SK-N-SH treated with all-trans-retinoic acid at 6 μM for 48 hours (cell line): Measurements from ENCODE around the gene TEKT5.

Experiments
- ATAC-seq: fragments of 200-7000 bp; cut with Tn5 transposase; 3 replicates; pipeline ENCODE4 v1.9.1; 2020; ENCODE audit warnings: mild to moderate bottlenecking, moderate library complexity
- ARNTL ChIP-seq: fragments of 450-650 bp; formaldehyde crosslinking; IDR thresholded peaks from 2 replicates; pipeline ENCODE4 v1.5.0; 2020; ENCODE audit warnings: low read depth, mild to moderate bottlenecking, moderate library complexity, borderline replicate concordance
- BACH2 ChIP-seq: fragments of 250-450 bp; sonication (Bioruptor Pico); IDR thresholded peaks from 2 replicates; pipeline ENCODE4 v1.9.0; 2021; ENCODE audit warnings: mild to moderate bottlenecking, borderline replicate concordance
- CREB5 ChIP-seq: fragments of 250-450 bp; sonication (Bioruptor Pico); IDR thresholded peaks from 2 replicates; pipeline ENCODE4 v1.5.1; 2020; ENCODE audit warnings: low read depth, mild to moderate bottlenecking, moderate library complexity
- CSDC2 ChIP-seq: fragments of 250-450 bp; sonication (Bioruptor Pico); IDR thresholded peaks from 2 replicates; pipeline ENCODE4 v1.5.0; 2020; ENCODE audit warnings: mild to moderate bottlenecking, moderate library complexity
- ESRRG ChIP-seq: fragments of 250-450 bp; sonication (Bioruptor Pico); IDR thresholded peaks from 2 replicates; pipeline ENCODE4 v1.6.1; 2021; ENCODE audit warnings: mild to moderate bottlenecking
- ISL1 ChIP-seq: fragments of 250-450 bp; sonication (Bioruptor Pico); IDR thresholded peaks from 2 replicates; pipeline ENCODE4 v2.1.2; 2022; ENCODE audit warnings: mild to moderate bottlenecking, moderate library complexity
- OSR1 ChIP-seq: fragments of 250-450 bp; sonication (Bioruptor Pico); IDR thresholded peaks from 2 replicates; pipeline ENCODE4 v1.8.0; 2022; ENCODE audit warnings: moderate library complexity, mild to moderate bottlenecking, inconsistent platforms
- PATZ1 ChIP-seq: fragments of 250-450 bp; sonication (Bioruptor Pico); IDR thresholded peaks from 2 replicates; pipeline ENCODE4 v1.8.0; 2020; ENCODE audit warnings: mild to moderate bottlenecking, moderate library complexity, borderline replicate concordance
- PPARA ChIP-seq: fragments of 250-450 bp; sonication (Bioruptor Pico); IDR thresholded peaks from 2 replicates; pipeline ENCODE4 v1.5.0; 2020; ENCODE audit warnings: mild to moderate bottlenecking, borderline replicate concordance
- RARB ChIP-seq: fragments of 250-450 bp; sonication (Bioruptor Pico); IDR thresholded peaks from 2 replicates; pipeline ENCODE4 v1.8.0; 2021; ENCODE audit warnings: mild to moderate bottlenecking, moderate library complexity
- SNAI2 ChIP-seq: fragments of 250-450 bp; sonication (Bioruptor Pico); IDR thresholded peaks from 2 replicates; pipeline ENCODE4 v1.5.0; 2020; ENCODE audit warnings: mild to moderate bottlenecking, moderate library complexity
- TCF4 ChIP-seq: fragments of 250-450 bp; sonication (Bioruptor Pico); IDR thresholded peaks from 2 replicates; pipeline ENCODE4 v1.8.0; 2021; ENCODE audit warnings: mild to moderate bottlenecking, moderate library complexity, borderline replicate concordance
- TOX ChIP-seq: fragments of 250-450 bp; sonication (Bioruptor Pico); IDR thresholded peaks from 2 replicates; pipeline ENCODE4 v1.8.0; 2021; ENCODE audit warnings: mild to moderate bottlenecking, moderate library complexity, borderline replicate concordance
- ZC3H10 ChIP-seq: fragments of 250-450 bp; sonication (Bioruptor Pico); IDR thresholded peaks from 2 replicates; pipeline ENCODE4 v1.5.1; 2021; ENCODE audit warnings: mild to moderate bottlenecking, moderate library complexity
- ZFP3 ChIP-seq: fragments of 250-450 bp; sonication (Bioruptor Pico); IDR thresholded peaks from 2 replicates; pipeline ENCODE4 v1.5.0; 2020; ENCODE audit warnings: mild to moderate bottlenecking, moderate library complexity
- ZFP30 ChIP-seq: fragments of 450-650 bp; formaldehyde crosslinking; IDR thresholded peaks from 2 replicates; pipeline ENCODE4 v1.5.0; 2022; ENCODE audit warnings: mild to moderate bottlenecking, moderate library complexity
- ZNF565 ChIP-seq: fragments of 450-650 bp; formaldehyde crosslinking; conservative IDR thresholded peaks from 2 replicates; pipeline ENCODE4 v1.5.0; 2020; ENCODE audit warnings: low read depth, mild to moderate bottlenecking, moderate library complexity
- ZNF70 ChIP-seq: fragments of 450-650 bp; formaldehyde crosslinking; IDR thresholded peaks from 2 replicates; pipeline ENCODE4 v1.5.0; 2020; ENCODE audit warnings: mild to moderate bottlenecking, moderate library complexity
- ZNF8 ChIP-seq: fragments of 450-650 bp; formaldehyde crosslinking; IDR thresholded peaks from 2 replicates; pipeline ENCODE4 v1.5.0; 2020; ENCODE audit warnings: mild to moderate bottlenecking, moderate library complexity
- TF ChIP-seq, protein P1 (sequence below): fragments of 250-450 bp; sonication (Bioruptor Pico); IDR thresholded peaks from 2 replicates; pipeline ENCODE4 v1.5.1; 2021; ENCODE audit warnings: mild to moderate bottlenecking, moderate library complexity
- TF ChIP-seq, protein P2 (sequence below): fragments of 250-450 bp; sonication (Bioruptor Pico); IDR thresholded peaks from 2 replicates; pipeline ENCODE4 v1.8.0; 2021; ENCODE audit warnings: low read depth, mild to moderate bottlenecking, moderate library complexity, borderline replicate concordance

TEKT5 gene

DNA sequence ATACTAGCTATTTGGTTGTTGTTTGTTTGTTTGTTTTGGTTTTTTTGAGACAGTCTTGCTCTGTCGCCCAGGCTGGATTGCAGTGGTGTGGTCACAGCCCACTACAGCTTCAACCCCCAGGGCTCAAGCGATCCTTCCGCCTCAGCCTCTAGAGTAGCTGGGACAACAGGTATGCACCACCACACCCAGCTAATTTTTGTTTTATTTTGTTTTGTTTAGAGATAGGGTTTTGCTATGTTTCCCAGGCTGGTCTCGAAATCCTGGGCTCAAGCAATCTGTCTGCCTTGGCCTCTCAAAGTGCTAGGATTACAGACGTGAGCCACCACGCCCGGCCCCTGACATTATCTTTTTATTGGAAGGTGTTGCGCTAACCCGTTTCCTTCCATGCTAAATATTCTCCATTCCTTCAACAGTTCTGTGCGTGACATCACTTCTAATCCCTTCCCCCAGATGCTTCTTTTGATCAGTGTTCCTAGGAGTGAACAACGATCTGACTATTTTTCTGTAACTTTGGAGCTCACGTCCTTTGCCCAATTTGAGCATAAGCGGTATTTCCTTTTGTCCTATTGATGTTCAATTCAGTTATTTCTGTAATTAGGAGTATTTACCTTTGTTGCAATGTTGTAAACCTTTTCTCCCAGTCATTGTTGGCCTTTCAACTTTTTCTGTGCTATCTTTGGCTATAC is 84.1 kb downstream of the TEKT5 start:
- no peak for ATAC-seq
- TF ChIP-seq ARNTL (CRISPR knock-in tag), result no peak
- no peak for TF ChIP-seq CSDC2 (CRISPR knock-in tag)
- TF ChIP-seq ZC3H10, result no peak
- no peak for TF ChIP-seq ZFP3 (CRISPR knock-in tag)
- TF ChIP-seq PATZ1 (CRISPR knock-in tag), result no peak
- no peak for TF ChIP-seq PPARA
- no peak for TF ChIP-seq OSR1

DNA sequence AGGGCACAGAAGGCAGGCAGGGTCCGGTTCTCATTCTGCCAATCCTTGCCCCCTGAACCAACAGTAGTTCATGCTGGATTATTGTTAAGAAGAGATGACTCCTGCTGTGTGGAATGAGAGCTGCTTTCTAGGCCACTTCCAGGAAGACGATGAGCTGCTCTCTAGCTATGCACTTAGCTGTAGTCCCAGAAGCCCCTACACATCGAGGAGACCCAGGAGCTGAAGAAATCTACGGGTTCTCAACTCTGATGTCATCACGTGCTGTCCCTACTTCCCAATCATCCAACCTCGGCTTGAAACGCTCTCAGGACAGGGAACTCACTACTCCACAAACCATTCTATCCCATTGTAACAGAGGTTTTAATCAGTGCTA is 85.3 kb downstream of the TEKT5 start:
- TF ChIP-seq ARNTL (CRISPR knock-in tag) (no peak), ZNF565 (CRISPR knock-in tag) (no peak), TCF4 (no peak), RARB (CRISPR knock-in tag) (no peak), ZNF70 (CRISPR knock-in tag) (no peak), ESRRG (no peak), CREB5 (CRISPR knock-in tag) (no peak), OSR1 (no peak), PPARA (no peak), BACH2 (CRISPR knock-in tag) (no peak), TOX (CRISPR knock-in tag) (no peak), ZNF8 (CRISPR knock-in tag) (no peak)
- TF ChIP-seq, all 23 proteins: peak for 0

GRCh38 chr16:10608687-10609401 is 85.9 kb downstream of the TEKT5 start:
- no peak for TF ChIP-seq TCF4
- no peak for TF ChIP-seq CREB5 (CRISPR knock-in tag)
- no peak for TF ChIP-seq ZC3H10
- TF ChIP-seq, protein P1, sequence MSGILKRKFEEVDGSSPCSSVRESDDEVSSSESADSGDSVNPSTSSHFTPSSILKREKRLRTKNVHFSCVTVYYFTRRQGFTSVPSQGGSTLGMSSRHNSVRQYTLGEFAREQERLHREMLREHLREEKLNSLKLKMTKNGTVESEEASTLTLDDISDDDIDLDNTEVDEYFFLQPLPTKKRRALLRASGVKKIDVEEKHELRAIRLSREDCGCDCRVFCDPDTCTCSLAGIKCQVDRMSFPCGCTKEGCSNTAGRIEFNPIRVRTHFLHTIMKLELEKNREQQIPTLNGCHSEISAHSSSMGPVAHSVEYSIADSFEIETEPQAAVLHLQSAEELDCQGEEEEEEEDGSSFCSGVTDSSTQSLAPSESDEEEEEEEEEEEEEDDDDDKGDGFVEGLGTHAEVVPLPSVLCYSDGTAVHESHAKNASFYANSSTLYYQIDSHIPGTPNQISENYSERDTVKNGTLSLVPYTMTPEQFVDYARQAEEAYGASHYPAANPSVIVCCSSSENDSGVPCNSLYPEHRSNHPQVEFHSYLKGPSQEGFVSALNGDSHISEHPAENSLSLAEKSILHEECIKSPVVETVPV (CRISPR knock-in tag), result no peak
- TF ChIP-seq, protein P2, sequence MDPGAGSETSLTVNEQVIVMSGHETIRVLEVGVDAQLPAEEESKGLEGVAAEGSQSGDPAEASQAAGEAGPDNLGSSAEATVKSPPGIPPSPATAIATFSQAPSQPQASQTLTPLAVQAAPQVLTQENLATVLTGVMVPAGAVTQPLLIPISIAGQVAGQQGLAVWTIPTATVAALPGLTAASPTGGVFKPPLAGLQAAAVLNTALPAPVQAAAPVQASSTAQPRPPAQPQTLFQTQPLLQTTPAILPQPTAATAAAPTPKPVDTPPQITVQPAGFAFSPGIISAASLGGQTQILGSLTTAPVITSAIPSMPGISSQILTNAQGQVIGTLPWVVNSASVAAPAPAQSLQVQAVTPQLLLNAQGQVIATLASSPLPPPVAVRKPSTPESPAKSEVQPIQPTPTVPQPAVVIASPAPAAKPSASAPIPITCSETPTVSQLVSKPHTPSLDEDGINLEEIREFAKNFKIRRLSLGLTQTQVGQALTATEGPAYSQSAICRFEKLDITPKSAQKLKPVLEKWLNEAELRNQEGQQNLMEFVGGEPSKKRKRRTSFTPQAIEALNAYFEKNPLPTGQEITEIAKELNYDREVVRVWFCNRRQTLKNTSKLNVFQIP (CRISPR knock-in tag), result no peak
- no peak for TF ChIP-seq ZNF70 (CRISPR knock-in tag)
- no peak for TF ChIP-seq ESRRG
- no peak for TF ChIP-seq SNAI2 (CRISPR knock-in tag)
- ATAC-seq, result peak; percentile 67

More for the DNA sequence above, 85.3 kb downstream of the TEKT5 start:
- peak; percentile 88 for ATAC-seq

- ATAC-seq, result no peak
- TF ChIP-seq, protein P2 (CRISPR knock-in tag), result no peak
- no peak for TF ChIP-seq ZNF70 (CRISPR knock-in tag)
- no peak for TF ChIP-seq TCF4
- no peak for TF ChIP-seq PATZ1 (CRISPR knock-in tag)
- no peak for TF ChIP-seq ZFP3 (CRISPR knock-in tag)
- TF ChIP-seq ZFP30 (CRISPR knock-in tag), result no peak
- TF ChIP-seq TOX (CRISPR knock-in tag), result no peak
- TF ChIP-seq ISL1 (CRISPR knock-in tag), result no peak
- no peak for TF ChIP-seq RARB (CRISPR knock-in tag)
- TF ChIP-seq PPARA, result no peak
- TF ChIP-seq ZNF8 (CRISPR knock-in tag), result no peak
- TF ChIP-seq, protein P1 (CRISPR knock-in tag), result no peak
- TF ChIP-seq SNAI2 (CRISPR knock-in tag), result no peak
These were observed 87.6 kb downstream of the TEKT5 start for GRCh38 chr16:10607157-10607556.
